SK-N-SH treated with all-trans-retinoic acid at 6 μM for 48 hours (cell line): Measurements from ENCODE around the gene ELFN1.

Experiments
- ATAC-seq: fragments of 200-7000 bp; cut with Tn5 transposase; 3 replicates; pipeline ENCODE4 v1.9.1; 2020; ENCODE audit warnings: mild to moderate bottlenecking, moderate library complexity
- BACH2 ChIP-seq: fragments of 250-450 bp; sonication (Bioruptor Pico); IDR thresholded peaks from 2 replicates; pipeline ENCODE4 v1.9.0; 2021; ENCODE audit warnings: mild to moderate bottlenecking, borderline replicate concordance
- CSDC2 ChIP-seq: fragments of 250-450 bp; sonication (Bioruptor Pico); IDR thresholded peaks from 2 replicates; pipeline ENCODE4 v1.5.0; 2020; ENCODE audit warnings: mild to moderate bottlenecking, moderate library complexity
- CSRNP3 ChIP-seq: fragments of 250-450 bp; sonication (Bioruptor Pico); IDR thresholded peaks from 2 replicates; pipeline ENCODE4 v1.5.1; 2021; ENCODE audit warnings: mild to moderate bottlenecking, moderate library complexity
- ESRRG ChIP-seq: fragments of 250-450 bp; sonication (Bioruptor Pico); IDR thresholded peaks from 2 replicates; pipeline ENCODE4 v1.6.1; 2021; ENCODE audit warnings: mild to moderate bottlenecking
- GLIS3 ChIP-seq: fragments of 250-450 bp; sonication (Bioruptor Pico); IDR thresholded peaks from 2 replicates; pipeline ENCODE4 v1.5.0; 2020; ENCODE audit warnings: mild to moderate bottlenecking, moderate library complexity
- OSR1 ChIP-seq: fragments of 250-450 bp; sonication (Bioruptor Pico); IDR thresholded peaks from 2 replicates; pipeline ENCODE4 v1.8.0; 2022; ENCODE audit warnings: moderate library complexity, mild to moderate bottlenecking, inconsistent platforms
- RARB ChIP-seq: fragments of 250-450 bp; sonication (Bioruptor Pico); IDR thresholded peaks from 2 replicates; pipeline ENCODE4 v1.8.0; 2021; ENCODE audit warnings: mild to moderate bottlenecking, moderate library complexity
- TOX ChIP-seq: fragments of 250-450 bp; sonication (Bioruptor Pico); IDR thresholded peaks from 2 replicates; pipeline ENCODE4 v1.8.0; 2021; ENCODE audit warnings: mild to moderate bottlenecking, moderate library complexity, borderline replicate concordance
- TSHZ2 ChIP-seq: fragments of 250-450 bp; sonication (Bioruptor Pico); IDR thresholded peaks from 2 replicates; pipeline ENCODE4 v1.5.0; 2020; ENCODE audit warnings: mild to moderate bottlenecking, moderate library complexity
- ZC3H10 ChIP-seq: fragments of 250-450 bp; sonication (Bioruptor Pico); IDR thresholded peaks from 2 replicates; pipeline ENCODE4 v1.5.1; 2021; ENCODE audit warnings: mild to moderate bottlenecking, moderate library complexity
- ZFP30 ChIP-seq: fragments of 450-650 bp; formaldehyde crosslinking; IDR thresholded peaks from 2 replicates; pipeline ENCODE4 v1.5.0; 2022; ENCODE audit warnings: mild to moderate bottlenecking, moderate library complexity
- ZNF565 ChIP-seq: fragments of 450-650 bp; formaldehyde crosslinking; conservative IDR thresholded peaks from 2 replicates; pipeline ENCODE4 v1.5.0; 2020; ENCODE audit warnings: low read depth, mild to moderate bottlenecking, moderate library complexity
- TF ChIP-seq, protein P1 (sequence below): fragments of 250-450 bp; sonication (Bioruptor Pico); IDR thresholded peaks from 2 replicates; pipeline ENCODE4 v1.5.1; 2020; ENCODE audit warnings: low read depth, mild to moderate bottlenecking, moderate library complexity
- TF ChIP-seq, protein P2 (sequence below): fragments of 250-450 bp; sonication (Bioruptor Pico); IDR thresholded peaks from 2 replicates; pipeline ENCODE4 v1.8.0; 2020; ENCODE audit warnings: mild to moderate bottlenecking, moderate library complexity, borderline replicate concordance

The ELFN1 gene

DNA sequence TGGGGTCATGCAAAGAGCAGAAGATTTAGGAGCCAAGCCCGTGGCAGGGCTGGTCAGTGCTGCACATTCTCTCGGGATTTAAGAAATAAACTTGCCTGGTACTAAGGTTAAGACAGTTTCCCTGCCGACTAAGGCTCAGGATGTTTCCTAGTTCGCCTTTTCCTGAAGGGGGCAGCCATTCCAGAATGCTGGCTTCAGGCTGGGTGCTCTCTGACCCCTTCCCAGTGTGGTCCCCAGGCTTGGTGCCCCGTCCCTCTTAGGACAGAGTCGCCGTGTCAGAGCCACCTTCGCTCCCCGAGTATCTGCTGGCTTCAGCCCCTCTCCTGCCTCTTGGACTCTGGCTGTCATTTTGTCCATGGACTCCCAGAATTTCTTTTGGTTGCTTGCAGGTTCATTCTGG lies 117.2 kb downstream of the ELFN1 start:
- ATAC-seq = no peak
- TF ChIP-seq OSR1 = no peak
- TF ChIP-seq, all 23 proteins: peak for 0

DNA sequence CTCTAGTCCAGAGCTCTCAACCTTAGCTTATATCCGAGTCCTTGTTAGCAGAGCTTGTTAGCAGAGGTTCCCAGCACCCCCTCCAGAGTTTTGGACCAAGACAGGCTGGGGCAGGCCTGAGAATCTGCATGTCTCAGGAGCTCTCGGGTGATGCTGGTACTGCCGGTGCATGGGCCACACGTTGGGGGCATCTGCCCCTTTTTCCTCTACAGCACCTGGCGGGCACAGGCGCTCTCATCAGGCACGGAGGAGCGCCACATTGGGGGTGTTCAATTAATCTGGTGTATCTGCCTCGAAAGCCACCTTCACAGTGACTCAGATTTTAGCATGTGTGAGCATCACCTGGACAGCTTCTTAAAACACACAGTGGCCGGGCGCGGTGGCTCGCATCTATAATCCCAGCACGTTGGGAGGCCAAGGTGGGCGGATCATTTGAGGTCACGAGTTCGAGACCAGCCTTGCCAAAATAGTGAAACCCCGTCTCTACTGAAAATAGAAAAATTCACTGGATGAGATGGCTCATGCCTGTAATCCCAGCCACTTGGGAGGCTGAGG lies 117.7 kb downstream of the ELFN1 start:
- no peak for ATAC-seq
- TF ChIP-seq GLIS3 (CRISPR knock-in tag) (no peak), ZNF565 (CRISPR knock-in tag) (no peak), CSDC2 (no peak), RARB (CRISPR knock-in tag) (no peak), TSHZ2 (CRISPR knock-in tag) (no peak), CSRNP3 (CRISPR knock-in tag) (no peak), TOX (CRISPR knock-in tag) (no peak), ESRRG (no peak), BACH2 (CRISPR knock-in tag) (no peak)
- TF ChIP-seq, protein P1, sequence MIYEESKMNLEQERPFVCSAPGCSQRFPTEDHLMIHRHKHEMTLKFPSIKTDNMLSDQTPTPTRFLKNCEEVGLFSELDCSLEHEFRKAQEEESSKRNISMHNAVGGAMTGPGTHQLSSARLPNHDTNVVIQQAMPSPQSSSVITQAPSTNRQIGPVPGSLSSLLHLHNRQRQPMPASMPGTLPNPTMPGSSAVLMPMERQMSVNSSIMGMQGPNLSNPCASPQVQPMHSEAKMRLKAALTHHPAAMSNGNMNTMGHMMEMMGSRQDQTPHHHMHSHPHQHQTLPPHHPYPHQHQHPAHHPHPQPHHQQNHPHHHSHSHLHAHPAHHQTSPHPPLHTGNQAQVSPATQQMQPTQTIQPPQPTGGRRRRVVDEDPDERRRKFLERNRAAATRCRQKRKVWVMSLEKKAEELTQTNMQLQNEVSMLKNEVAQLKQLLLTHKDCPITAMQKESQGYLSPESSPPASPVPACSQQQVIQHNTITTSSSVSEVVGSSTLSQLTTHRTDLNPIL (CRISPR knock-in tag) = no peak

- TF ChIP-seq, protein P2, sequence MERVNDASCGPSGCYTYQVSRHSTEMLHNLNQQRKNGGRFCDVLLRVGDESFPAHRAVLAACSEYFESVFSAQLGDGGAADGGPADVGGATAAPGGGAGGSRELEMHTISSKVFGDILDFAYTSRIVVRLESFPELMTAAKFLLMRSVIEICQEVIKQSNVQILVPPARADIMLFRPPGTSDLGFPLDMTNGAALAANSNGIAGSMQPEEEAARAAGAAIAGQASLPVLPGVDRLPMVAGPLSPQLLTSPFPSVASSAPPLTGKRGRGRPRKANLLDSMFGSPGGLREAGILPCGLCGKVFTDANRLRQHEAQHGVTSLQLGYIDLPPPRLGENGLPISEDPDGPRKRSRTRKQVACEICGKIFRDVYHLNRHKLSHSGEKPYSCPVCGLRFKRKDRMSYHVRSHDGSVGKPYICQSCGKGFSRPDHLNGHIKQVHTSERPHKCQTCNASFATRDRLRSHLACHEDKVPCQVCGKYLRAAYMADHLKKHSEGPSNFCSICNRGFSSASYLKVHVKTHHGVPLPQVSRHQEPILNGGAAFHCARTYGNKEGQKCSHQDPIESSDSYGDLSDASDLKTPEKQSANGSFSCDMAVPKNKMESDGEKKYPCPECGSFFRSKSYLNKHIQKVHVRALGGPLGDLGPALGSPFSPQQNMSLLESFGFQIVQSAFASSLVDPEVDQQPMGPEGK (CRISPR knock-in tag) = no peak
- no peak for TF ChIP-seq TSHZ2 (CRISPR knock-in tag)
- TF ChIP-seq ZC3H10 = no peak
- TF ChIP-seq ZFP30 (CRISPR knock-in tag) = no peak
- TF ChIP-seq, all 23 proteins: peak for 0
- no peak for ATAC-seq
Observed at GRCh38 chr7:1794888-1795542, 124.9 kb downstream of the ELFN1 start.
